ENCODE measurements around the gene SP110. TPM values are rescaled to one million over a fixed set of nuclear protein-coding genes. Genes with fewer than 3 reads are reported as not detected.

SP110 gene
- total and polyA plus RNA-seq, 4 donors, result 16.2 to 31.4 (median 28.1) TPM

DNA sequence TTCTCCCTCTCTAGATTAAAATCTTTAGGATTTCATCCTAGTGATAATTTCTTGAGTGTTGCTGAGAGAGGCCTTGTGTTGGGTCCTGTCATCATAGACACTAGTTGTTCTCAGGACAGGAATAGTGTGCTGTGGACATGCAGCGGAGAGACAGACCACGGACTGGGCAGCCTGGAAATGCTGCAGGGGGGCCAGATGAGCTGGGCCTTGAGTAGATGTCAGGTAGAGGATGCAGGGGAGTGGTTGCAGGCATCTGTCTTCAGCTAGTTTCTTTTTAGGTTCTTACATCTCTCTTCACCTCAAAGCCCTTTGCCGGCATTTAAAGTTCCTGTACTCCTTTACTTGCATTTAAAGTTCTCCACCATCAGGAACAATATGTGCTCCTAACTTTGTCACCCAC lies 42.8 kb downstream of the SP110 start:
- TF ChIP-seq, protein P1, sequence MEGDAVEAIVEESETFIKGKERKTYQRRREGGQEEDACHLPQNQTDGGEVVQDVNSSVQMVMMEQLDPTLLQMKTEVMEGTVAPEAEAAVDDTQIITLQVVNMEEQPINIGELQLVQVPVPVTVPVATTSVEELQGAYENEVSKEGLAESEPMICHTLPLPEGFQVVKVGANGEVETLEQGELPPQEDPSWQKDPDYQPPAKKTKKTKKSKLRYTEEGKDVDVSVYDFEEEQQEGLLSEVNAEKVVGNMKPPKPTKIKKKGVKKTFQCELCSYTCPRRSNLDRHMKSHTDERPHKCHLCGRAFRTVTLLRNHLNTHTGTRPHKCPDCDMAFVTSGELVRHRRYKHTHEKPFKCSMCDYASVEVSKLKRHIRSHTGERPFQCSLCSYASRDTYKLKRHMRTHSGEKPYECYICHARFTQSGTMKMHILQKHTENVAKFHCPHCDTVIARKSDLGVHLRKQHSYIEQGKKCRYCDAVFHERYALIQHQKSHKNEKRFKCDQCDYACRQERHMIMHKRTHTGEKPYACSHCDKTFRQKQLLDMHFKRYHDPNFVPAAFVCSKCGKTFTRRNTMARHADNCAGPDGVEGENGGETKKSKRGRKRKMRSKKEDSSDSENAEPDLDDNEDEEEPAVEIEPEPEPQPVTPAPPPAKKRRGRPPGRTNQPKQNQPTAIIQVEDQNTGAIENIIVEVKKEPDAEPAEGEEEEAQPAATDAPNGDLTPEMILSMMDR (IDR thresholded peaks at IDR 0.05; ENCODE audit: control extremely low read depth, extremely low read depth), result no peak
- ATAC-seq (ENCODE audit: insufficient read depth, low FRiP score) (no peak), DNase-seq (no peak)
- H3K9ac ChIP-seq (ENCODE audit: insufficient read depth in 1 of 2, low read length in 2 of 2), result no peak overlapping the region
- no peaks in the 10 kb centered on the region for H3K4me1 ChIP-seq (ENCODE audit: control insufficient read depth in 5 of 5, insufficient read depth in 5 of 5, low read length in 5 of 5)
- H3K36me3 ChIP-seq (ENCODE audit: control insufficient read depth in 4 of 4, insufficient read depth in 4 of 4, low read length in 4 of 4), result peaks cover 10 to 49% (median 21%) of the 10 kb centered on the region in 4 donors
- no peaks in the 10 kb centered on the region for H3K27me3 ChIP-seq (ENCODE audit: control insufficient read depth in 3 of 3, insufficient read depth in 3 of 3, low read length in 2 of 3)
- no peak overlapping the region for H3K4me3 ChIP-seq
- no peaks in the 10 kb centered on the region for H3K9me3 ChIP-seq (ENCODE audit: control insufficient read depth in 4 of 4, insufficient read depth in 3 of 4, low read length in 3 of 4)
- 78 to 82% methylated on average over 3 of the region's 3 CpGs for WGBS, 2 donors
- H3K27ac ChIP-seq (ENCODE audit: low read depth in 1 of 2, low read length in 1 of 2), result no peak overlapping the region

DNA sequence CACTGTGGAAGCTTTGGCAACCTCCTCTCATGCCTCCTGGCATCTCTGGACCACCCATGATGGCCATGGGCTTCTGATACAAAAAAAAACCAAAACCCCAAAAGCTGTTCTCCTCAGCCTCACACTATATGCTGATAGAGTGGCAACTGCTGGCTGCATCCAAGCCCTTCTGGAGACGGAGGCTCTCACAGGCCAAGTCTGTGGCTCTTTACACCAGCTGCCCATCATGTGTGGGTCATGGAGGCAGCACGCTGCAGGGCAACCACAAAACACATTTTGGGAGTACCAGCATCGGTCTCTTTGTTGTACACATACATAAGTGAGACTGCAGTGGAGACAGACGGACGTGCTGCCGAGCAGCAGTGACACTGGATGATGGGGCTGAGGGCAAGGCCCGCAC lies 45.3 kb downstream of the SP110 start:
- no peaks in the 10 kb centered on the region for H3K27me3 ChIP-seq (ENCODE audit: control insufficient read depth in 3 of 3, insufficient read depth in 3 of 3, low read length in 2 of 3)
- TF ChIP-seq, protein P1 (IDR thresholded peaks at IDR 0.05; ENCODE audit: control extremely low read depth, extremely low read depth), result no peak
- no peaks in the 10 kb centered on the region for H3K9me3 ChIP-seq (ENCODE audit: control insufficient read depth in 4 of 4, insufficient read depth in 3 of 4, low read length in 3 of 4)
- H3K27ac ChIP-seq (ENCODE audit: low read depth in 1 of 2, low read length in 1 of 2), result no peak overlapping the region
- H3K4me1 ChIP-seq (ENCODE audit: control insufficient read depth in 5 of 5, insufficient read depth in 5 of 5, low read length in 5 of 5), result peaks cover 0 to 1% (median 0%) of the 10 kb centered on the region in 5 donors
- WGBS, 2 donors, result 93 to 96% methylated on average over 7 of the region's 7 CpGs
- no peak for DNase-seq
- peaks cover 7 to 42% (median 14%) of the 10 kb centered on the region in 4 donors for H3K36me3 ChIP-seq (ENCODE audit: control insufficient read depth in 4 of 4, insufficient read depth in 4 of 4, low read length in 4 of 4)
- no peak overlapping the region for H3K9ac ChIP-seq (ENCODE audit: insufficient read depth in 1 of 2, low read length in 2 of 2)
- H3K4me3 ChIP-seq, result no peak overlapping the region
- no peak for ATAC-seq (ENCODE audit: insufficient read depth, low FRiP score)

DNA sequence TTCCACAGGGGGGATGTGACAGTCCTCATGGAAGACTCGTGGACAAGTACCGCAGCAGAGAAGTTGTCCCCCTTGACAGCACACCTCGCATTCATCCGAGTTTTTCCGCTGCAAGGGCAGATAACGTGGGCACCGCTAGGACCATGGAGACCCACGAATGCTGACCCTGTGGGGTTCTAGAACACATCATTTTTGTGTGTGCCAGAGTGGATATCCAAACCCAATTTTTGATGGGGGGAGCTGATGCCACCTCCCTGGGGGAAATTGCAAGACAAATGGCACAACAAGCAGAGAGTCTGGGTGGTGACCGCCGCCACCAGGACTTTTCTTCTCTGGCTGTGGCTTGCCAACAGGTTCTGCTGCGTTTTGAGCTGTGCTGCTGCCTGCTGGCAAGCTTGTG lies 46.9 kb downstream of the SP110 start:
- no peaks in the 10 kb centered on the region for H3K27me3 ChIP-seq (ENCODE audit: control insufficient read depth in 3 of 3, insufficient read depth in 3 of 3, low read length in 2 of 3)
- H3K9me3 ChIP-seq (ENCODE audit: control insufficient read depth in 4 of 4, insufficient read depth in 3 of 4, low read length in 3 of 4), result no peaks in the 10 kb centered on the region
- H3K4me3 ChIP-seq, result no peak overlapping the region
- no peak overlapping the region for H3K27ac ChIP-seq (ENCODE audit: low read depth in 1 of 2, low read length in 1 of 2)
- ATAC-seq (ENCODE audit: insufficient read depth, low FRiP score), result no peak
- TF ChIP-seq, protein P1 (IDR thresholded peaks at IDR 0.05; ENCODE audit: control extremely low read depth, extremely low read depth), result no peak
- no peak overlapping the region for H3K9ac ChIP-seq (ENCODE audit: insufficient read depth in 1 of 2, low read length in 2 of 2)
- no peak for DNase-seq
- H3K36me3 ChIP-seq (ENCODE audit: control insufficient read depth in 4 of 4, insufficient read depth in 4 of 4, low read length in 4 of 4), result peaks cover 5 to 37% (median 11%) of the 10 kb centered on the region in 4 donors
- WGBS, 2 donors, result 95 to 97% methylated on average over 11 of the region's 11 CpGs
- peaks cover 0 to 1% (median 0%) of the 10 kb centered on the region in 5 donors for H3K4me1 ChIP-seq (ENCODE audit: control insufficient read depth in 5 of 5, insufficient read depth in 5 of 5, low read length in 5 of 5)

DNA sequence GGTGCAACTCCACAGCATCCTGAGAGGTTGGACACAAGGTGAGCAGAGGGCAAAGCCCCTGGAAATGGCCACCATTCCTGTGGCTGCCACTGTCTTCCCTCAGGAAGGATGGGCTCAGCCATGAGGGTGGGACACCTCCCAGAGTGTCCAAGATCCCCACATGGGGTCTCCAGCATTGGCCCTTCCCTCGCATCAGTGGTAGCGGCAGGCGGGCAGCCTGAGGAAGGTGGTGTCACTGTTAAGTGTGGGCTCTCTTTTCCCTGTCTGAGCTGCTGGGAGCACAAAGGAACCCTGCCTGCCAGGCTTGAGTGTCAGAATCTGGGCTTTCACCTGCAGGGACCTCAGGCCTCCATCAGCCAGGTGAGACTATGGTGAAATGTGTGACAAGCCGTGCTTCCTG lies 47.6 kb downstream of the SP110 start:
- no peak for DNase-seq
- peaks cover 7 to 38% (median 14%) of the 10 kb centered on the region in 4 donors for H3K36me3 ChIP-seq (ENCODE audit: control insufficient read depth in 4 of 4, insufficient read depth in 4 of 4, low read length in 4 of 4)
- peaks cover 0 to 1% (median 0%) of the 10 kb centered on the region in 5 donors for H3K4me1 ChIP-seq (ENCODE audit: control insufficient read depth in 5 of 5, insufficient read depth in 5 of 5, low read length in 5 of 5)
- no peak for ATAC-seq (ENCODE audit: insufficient read depth, low FRiP score)
- H3K9ac ChIP-seq (ENCODE audit: insufficient read depth in 1 of 2, low read length in 2 of 2), result no peak overlapping the region
- H3K9me3 ChIP-seq (ENCODE audit: control insufficient read depth in 4 of 4, insufficient read depth in 3 of 4, low read length in 3 of 4), result no peaks in the 10 kb centered on the region
- TF ChIP-seq, protein P1 (IDR thresholded peaks at IDR 0.05; ENCODE audit: control extremely low read depth, extremely low read depth), result no peak
- H3K27ac ChIP-seq (ENCODE audit: low read depth in 1 of 2, low read length in 1 of 2), result no peak overlapping the region
- no peak overlapping the region for H3K4me3 ChIP-seq
- H3K27me3 ChIP-seq (ENCODE audit: control insufficient read depth in 3 of 3, insufficient read depth in 3 of 3, low read length in 2 of 3), result no peaks in the 10 kb centered on the region
- WGBS, 2 donors, result 96 to 97% methylated on average over 4 of the region's 4 CpGs
